MM.1S (cell line): ENCODE data around the gene ENKD1.

Experiments
- CTCF ChIP-seq: fragments of 300-600 bp; sonication (generic); IDR thresholded peaks from 2 replicates; pipeline ENCODE4 v1.5.1; 2016; ENCODE audit warnings: antibody characterized with exemption, low read length, mixed read lengths
- EZH2 ChIP-seq: fragments of 300-600 bp; sonication (generic); optimal IDR thresholded peaks from 2 replicates; pipeline ENCODE3; 2017; ENCODE audit warnings: low read depth, mild to moderate bottlenecking, antibody characterized with exemption, low read length, mixed read lengths
- EZH2phosphoT487 ChIP-seq: fragments of 300-600 bp; sonication (generic); IDR thresholded peaks from 2 replicates; pipeline ENCODE4 v1.6.1; 2018; ENCODE audit warnings: antibody characterized with exemption, low read length

GRCh38 chr16:67661886-67662652 is 4.5 kb downstream of the ENKD1 start:
- TF ChIP-seq CTCF (no peak), EZH2phosphoT487 (no peak), EZH2 (no peak)
